CMK (cell line): ENCODE measurements around the gene STS.

ENCODE experiments used
- DNase-seq: peaks from one replicate; pipeline ENCODE4 v3.0.0-alpha.2; 2010; ENCODE audit warnings: low read depth

Gene STS

GRCh38 chrX:7179446-7179845, 31.9 kb downstream of the STS start:
- DNase-seq, result no peak

DNA sequence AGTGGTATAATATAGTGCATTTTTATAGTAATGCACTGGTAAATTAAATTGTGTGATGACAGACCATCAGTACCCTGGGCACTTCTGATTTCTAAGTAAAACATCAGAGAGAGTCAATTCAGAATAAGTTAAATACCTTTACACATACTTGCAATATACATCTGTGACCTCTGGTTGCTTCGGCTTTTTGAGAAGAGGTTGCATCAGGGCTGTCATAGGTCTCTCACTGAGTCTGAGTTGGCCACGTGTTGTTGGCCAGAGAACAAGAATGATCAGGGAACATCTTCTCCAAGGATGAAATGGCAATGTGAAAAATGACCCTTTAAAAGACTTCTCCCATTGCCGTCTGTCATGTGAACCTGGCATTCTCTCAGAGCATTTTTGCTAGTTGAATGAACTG, 37.3 kb downstream of the STS start:
- no peak for DNase-seq

GRCh38 chrX:7188672-7189071, 41.2 kb downstream of the STS start:
- no peak for DNase-seq

DNA sequence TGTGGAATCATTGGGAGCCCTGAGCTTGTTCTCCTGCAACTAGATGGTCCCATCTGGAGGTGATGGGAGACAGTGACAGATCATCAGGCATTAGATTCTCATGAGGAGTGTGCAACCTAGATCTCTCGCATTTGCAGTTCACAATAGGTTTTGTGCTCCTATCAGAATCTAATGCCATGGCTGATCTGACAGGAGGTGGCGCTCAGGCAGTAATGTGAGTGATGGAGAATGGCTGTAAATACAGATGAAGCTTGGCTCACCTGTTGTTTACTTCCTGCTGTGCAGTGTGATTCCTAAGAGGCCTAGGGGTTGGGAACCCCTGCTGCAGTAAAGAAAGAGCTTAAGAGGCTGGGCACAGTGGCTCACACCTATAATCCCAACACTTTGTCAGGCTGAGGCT, 42.6 kb downstream of the STS start:
- no peak for DNase-seq

DNA sequence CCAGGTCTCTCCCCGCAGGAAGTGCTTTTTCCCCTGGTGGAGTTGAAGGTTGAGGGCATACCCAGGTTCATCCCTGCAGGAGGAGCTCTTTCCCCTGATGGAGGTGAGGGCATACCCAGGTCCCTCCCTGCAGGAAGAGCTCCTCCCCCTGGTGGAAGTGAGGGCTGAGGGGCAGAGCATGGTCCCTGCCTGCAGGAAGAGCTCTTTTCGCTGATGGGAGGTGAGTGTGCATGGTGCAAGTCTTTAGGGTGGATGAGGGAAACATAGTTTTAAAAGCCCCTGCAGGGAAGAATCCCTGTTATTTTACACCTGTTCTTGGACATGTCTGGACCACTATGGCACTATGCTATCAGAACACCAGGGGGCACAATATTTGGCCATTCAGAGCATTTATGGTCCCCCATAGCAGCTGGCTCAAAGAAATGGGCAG, 44.2 kb downstream of the STS start:
- no peak for DNase-seq

DNA sequence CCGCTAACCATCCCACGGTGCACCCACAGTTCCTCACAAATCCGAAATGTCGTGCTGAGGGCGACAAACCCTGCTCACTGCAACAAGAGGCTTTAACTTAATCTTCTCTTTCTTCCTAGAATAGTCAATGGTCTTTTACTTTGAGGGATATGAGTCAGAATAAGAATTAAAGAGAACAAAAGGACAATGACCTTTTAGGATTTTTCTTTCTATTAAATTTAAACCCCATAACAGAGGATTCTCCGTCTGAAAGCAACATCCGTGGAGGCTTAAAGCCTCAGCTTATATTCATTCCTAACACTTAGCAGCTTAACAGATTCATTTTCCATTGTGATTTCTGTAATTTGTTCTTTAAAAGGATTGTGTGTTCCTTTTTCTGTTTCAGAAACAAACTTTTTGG, 45.4 kb downstream of the STS start:
- DNase-seq, result no peak

DNA sequence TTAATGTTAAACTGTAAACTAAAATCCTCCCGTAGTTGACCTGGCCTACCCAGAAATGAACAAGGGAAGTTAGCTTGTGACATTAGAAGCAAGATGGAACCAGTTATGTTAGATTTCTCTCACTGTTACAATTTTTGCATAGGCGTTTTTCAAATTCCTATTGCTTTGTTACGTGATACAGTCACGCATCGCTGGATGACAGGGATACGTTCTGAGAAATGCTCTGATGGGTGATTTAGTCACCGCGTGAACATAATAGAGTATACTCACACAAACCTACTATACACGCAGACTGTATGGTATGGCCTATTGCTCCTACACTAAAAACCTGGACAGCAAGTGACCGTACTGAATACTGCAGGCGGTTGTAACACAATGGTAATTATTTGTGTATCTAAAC, 47.1 kb downstream of the STS start:
- DNase-seq, result no peak
